Measurements from ENCODE around the gene WDFY4.

DNA sequence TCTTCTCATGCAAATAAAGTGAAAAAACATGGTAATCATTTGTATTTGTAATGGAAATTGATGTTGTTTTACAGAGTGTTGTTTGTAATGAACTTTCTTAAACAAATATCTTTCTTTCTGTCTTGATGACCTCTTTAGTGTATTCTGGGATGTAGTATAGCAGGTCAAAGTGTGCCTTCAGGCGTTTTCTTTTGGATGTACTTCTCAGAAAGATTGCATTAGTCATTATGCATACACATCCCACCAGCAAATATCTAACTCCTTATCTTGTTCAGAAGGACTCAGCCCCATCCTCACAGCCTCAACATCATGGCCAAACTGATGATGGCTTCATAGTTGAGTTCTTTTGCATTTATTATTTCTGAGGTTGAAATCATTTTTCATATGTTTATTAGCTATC lies 130.3 kb downstream of the WDFY4 start:
- TF ChIP-seq, protein P1, sequence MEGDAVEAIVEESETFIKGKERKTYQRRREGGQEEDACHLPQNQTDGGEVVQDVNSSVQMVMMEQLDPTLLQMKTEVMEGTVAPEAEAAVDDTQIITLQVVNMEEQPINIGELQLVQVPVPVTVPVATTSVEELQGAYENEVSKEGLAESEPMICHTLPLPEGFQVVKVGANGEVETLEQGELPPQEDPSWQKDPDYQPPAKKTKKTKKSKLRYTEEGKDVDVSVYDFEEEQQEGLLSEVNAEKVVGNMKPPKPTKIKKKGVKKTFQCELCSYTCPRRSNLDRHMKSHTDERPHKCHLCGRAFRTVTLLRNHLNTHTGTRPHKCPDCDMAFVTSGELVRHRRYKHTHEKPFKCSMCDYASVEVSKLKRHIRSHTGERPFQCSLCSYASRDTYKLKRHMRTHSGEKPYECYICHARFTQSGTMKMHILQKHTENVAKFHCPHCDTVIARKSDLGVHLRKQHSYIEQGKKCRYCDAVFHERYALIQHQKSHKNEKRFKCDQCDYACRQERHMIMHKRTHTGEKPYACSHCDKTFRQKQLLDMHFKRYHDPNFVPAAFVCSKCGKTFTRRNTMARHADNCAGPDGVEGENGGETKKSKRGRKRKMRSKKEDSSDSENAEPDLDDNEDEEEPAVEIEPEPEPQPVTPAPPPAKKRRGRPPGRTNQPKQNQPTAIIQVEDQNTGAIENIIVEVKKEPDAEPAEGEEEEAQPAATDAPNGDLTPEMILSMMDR (IDR thresholded peaks at IDR 0.05), result no peak
- TF ChIP-seq POLR2A (IDR thresholded peaks at IDR 0.05; ENCODE audit: low read length), result no peak
- TF ChIP-seq EP300 (IDR thresholded peaks at IDR 0.05), result no peak
